HG02852 (cell line): ENCODE results near the gene PPARA.

ENCODE experiments used
- ATAC-seq: cut with Tn5 transposase; IDR thresholded peaks from one replicate; pipeline ENCODE4 v1.9.1; 2021; ENCODE audit warnings: mild to moderate bottlenecking, moderate library complexity; ENCODE audit not compliant: unreplicated experiment

Gene PPARA

GRCh38 chr22:46150034-46150654 is at the start of gene PPARA:
PPARA (plus strand) TSS chr22:46150526; CDS start chr22:46198384, 47,858 bp downstream.
- ATAC-seq: peak; percentile 77

- no peak for ATAC-seq
These were observed 48.2 kb upstream of the PPARA start for GRCh38 chr22:46102159-46102558.

GRCh38 chr22:46102752-46103151 is 47.6 kb upstream of the PPARA start:
- ATAC-seq: no peak

- no peak for ATAC-seq
These were observed 47.1 kb upstream of the PPARA start for GRCh38 chr22:46103181-46103580.

GRCh38 chr22:46103664-46104063 is 46.7 kb upstream of the PPARA start:
- no peak for ATAC-seq

- ATAC-seq: no peak
These were observed 46.0 kb upstream of the PPARA start for GRCh38 chr22:46104170-46104880.

- no peak for ATAC-seq
These were observed 45.3 kb upstream of the PPARA start for GRCh38 chr22:46104881-46105493.

- no peak for ATAC-seq
These were observed 44.6 kb upstream of the PPARA start for GRCh38 chr22:46105494-46106278.

- no peak for ATAC-seq
These were observed 43.9 kb upstream of the PPARA start for GRCh38 chr22:46106279-46107022.

GRCh38 chr22:46107089-46107664 is 43.1 kb upstream of the PPARA start:
- ATAC-seq: no peak

- no peak for ATAC-seq
These were observed 42.4 kb upstream of the PPARA start for GRCh38 chr22:46107753-46108563.

GRCh38 chr22:46108564-46109473 is 41.5 kb upstream of the PPARA start:
- ATAC-seq: no peak

- ATAC-seq: no peak
These were observed 40.8 kb upstream of the PPARA start for GRCh38 chr22:46109474-46110003.

GRCh38 chr22:46110215-46110614 is 40.1 kb upstream of the PPARA start:
- ATAC-seq: no peak

GRCh38 chr22:46111645-46112306 is 38.5 kb upstream of the PPARA start:
- ATAC-seq: no peak

GRCh38 chr22:46112405-46112804 is 37.9 kb upstream of the PPARA start:
- ATAC-seq: no peak

- no peak for ATAC-seq
These were observed 37.0 kb upstream of the PPARA start for GRCh38 chr22:46113110-46113909.
